Measurements from ENCODE around the gene PACSIN2. TPM values are rescaled to one million over a fixed set of nuclear protein-coding genes. Genes with fewer than 3 reads are reported as not detected.

The PACSIN2 gene
- total and polyA plus RNA-seq, 2 of the 13 experiments (the other 11 are each of a cell fraction or from before 2014, with no cell fraction given): 54.1 to 68.8 TPM

DNA sequence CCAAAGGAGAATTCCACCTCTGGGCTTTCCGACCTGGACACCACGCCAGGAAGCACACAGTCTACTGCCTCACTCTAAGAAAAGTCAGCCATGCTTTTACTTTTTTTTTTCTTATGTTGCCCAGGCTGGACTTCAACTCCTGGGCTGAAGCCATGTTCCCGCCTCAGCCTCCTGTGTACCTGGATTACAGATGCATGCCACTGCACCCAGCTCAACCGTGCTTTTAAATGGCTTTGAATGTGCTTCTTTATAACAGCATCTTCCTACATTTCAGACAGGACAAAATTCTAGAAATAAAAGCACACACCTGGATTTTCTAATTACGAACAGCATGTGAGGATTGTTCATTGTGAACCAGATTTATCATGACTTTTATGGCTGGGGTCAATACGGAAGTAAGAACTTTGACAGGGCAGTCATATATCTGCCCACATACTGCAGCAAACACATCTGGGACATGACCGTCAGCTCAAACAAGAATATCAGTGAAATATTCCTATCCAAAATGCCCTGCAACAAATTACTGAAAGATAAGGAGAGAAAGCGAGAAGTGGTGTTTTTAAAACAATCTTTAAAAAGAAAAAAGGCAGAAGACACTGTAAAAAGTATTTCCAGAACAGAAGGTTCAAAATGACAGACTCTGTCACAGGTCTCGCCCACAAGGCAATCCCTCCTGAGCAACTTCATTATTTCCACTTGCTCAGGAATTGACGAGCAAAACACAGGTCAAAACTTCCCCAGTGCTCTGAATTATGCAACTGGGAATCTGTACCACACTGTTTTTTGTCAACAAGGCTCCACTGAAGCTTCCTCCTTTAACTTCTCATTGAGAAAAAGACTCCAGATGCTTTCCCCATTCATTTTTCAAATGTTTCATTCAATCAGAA is 42.1 kb downstream of the PACSIN2 start:
- no peak overlapping the region for H3K4me2 ChIP-seq (ENCODE audit: low read depth, low read length)
- POLR2A ChIA-PET: interaction anchor here (0.9 to 3.7 kb wide), 2 partner anchors 13 to 22 kb away, joined by 3 to 17 read pairs; no protein-coding TSS in a partner anchor
- peaks cover 2 to 19% of the 10 kb centered on the region in 2 experiments; a peak in 4 of 5 replicates for H3K36me3 ChIP-seq (replicated peaks in 1 of 2; ENCODE audit: control insufficient read depth in 1 of 2, insufficient read depth in 2 of 2, low read length in 2 of 2)
- H3K9ac ChIP-seq (ENCODE audit: insufficient read depth, low read depth, low read length): no peak overlapping the region
- H2AFZ ChIP-seq (ENCODE audit: low read length): no peak overlapping the region
- H3K4me3 ChIP-seq (replicated peaks in 1 of 3; ENCODE audit: insufficient read depth in 1 of 3, low read depth in 2 of 3, low read length in 3 of 3): no peak overlapping the region
- ATAC-seq (no peak), FAIRE-seq (no peak), DNase-seq (ENCODE audit: low spot score) (no peak)
- in situ Hi-C loops (cut with HindIII; ENCODE audit: extremely low pct_ligation_motif_present, low pct_unique_long_range_greater_than_20kb): no loop called here
- WGBS (ENCODE audit: low lambda C conversion rate): 86% methylated on average over 10 of the region's 10 CpGs
- H3K27me3 ChIP-seq (ENCODE audit: control insufficient read depth in 1 of 2, insufficient read depth in 2 of 2, low read length in 2 of 2): no peaks in the 10 kb centered on the region
- H3K4me1 ChIP-seq (ENCODE audit: insufficient read depth, low read length): peaks cover 45% of the 10 kb centered on the region
- BruUV-seq (replicated peaks): no TSS peak
- H4K20me1 ChIP-seq (ENCODE audit: insufficient read depth, low read length): peaks cover 12% of the 10 kb centered on the region; the same call in 1 of the 2 replicates
- peaks cover 86% of the 10 kb centered on the region for H3K79me2 ChIP-seq (ENCODE audit: insufficient read depth, low read length)
- CTCF ChIA-PET (ENCODE audit: low intra/inter-chr PET ratio, low total read pairs): no interaction called here
- intact Hi-C loops (cut with micrococcal nuclease; ENCODE audit: unreplicated experiment): no loop called here
- H3K9me3 ChIP-seq (ENCODE audit: low read length): no peaks in the 10 kb centered on the region
- TF ChIP-seq FOXA1 (IDR thresholded peaks at IDR 0.05) (no peak), FOXA1 (CRISPR knock-in tag; IDR thresholded peaks at IDR 0.05) (peak; percentile 42; the same call in 1 of the 2 replicates), FOXP1 (IDR thresholded peaks at IDR 0.05) (no peak), FOXP1 (CRISPR knock-in tag; IDR thresholded peaks at IDR 0.05) (peak; percentile 40; the same call in 1 of the 2 replicates), SMC3 (IDR thresholded peaks at IDR 0.05; ENCODE audit: low read length) (no peak), EZH2 (conservative IDR thresholded peaks at IDR 0.05; ENCODE audit: low read depth, low read length) (no peak), RXRB (CRISPR knock-in tag; IDR thresholded peaks at IDR 0.05; ENCODE audit: borderline replicate concordance) (0 out of 2 replicates have a peak, but pooled peaks have one; percentile 19), CCAR2 (optimal IDR thresholded peaks at IDR 0.05; ENCODE audit: low read depth, low read length) (no peak), FOXA3 (CRISPR knock-in tag; IDR thresholded peaks at IDR 0.05) (peak; percentile 83), HNF4G (IDR thresholded peaks at IDR 0.05; ENCODE audit: borderline replicate concordance, low read depth, low read length) (no peak), HNF4G (CRISPR knock-in tag; IDR thresholded peaks at IDR 0.05; ENCODE audit: borderline replicate concordance, low read depth) (no peak), ZNF572 (CRISPR knock-in tag; IDR thresholded peaks at IDR 0.05) (no peak), RARA (CRISPR knock-in tag; IDR thresholded peaks at IDR 0.05) (0 out of 2 replicates have a peak, but pooled peaks have one; percentile 22), ELF3 (CRISPR knock-in tag; IDR thresholded peaks at IDR 0.05) (peak; percentile 65; the same call in 1 of the 2 replicates), CEBPG (CRISPR knock-in tag; IDR thresholded peaks at IDR 0.05) (peak; percentile 68), FOXK1 (CRISPR knock-in tag; IDR thresholded peaks at IDR 0.05; ENCODE audit: borderline replicate concordance, low read depth) (peak; percentile 63; the same call in 1 of the 2 replicates), SAP130 (CRISPR knock-in tag; IDR thresholded peaks at IDR 0.05; ENCODE audit: low read depth) (0 out of 2 replicates have a peak, but pooled peaks have one; percentile 29), GATAD2A (CRISPR knock-in tag; IDR thresholded peaks at IDR 0.05) (peak; percentile 38; the same call in 1 of the 2 replicates), GATAD1 (CRISPR knock-in tag; IDR thresholded peaks at IDR 0.05) (no peak)
- TF ChIP-seq, protein P1, sequence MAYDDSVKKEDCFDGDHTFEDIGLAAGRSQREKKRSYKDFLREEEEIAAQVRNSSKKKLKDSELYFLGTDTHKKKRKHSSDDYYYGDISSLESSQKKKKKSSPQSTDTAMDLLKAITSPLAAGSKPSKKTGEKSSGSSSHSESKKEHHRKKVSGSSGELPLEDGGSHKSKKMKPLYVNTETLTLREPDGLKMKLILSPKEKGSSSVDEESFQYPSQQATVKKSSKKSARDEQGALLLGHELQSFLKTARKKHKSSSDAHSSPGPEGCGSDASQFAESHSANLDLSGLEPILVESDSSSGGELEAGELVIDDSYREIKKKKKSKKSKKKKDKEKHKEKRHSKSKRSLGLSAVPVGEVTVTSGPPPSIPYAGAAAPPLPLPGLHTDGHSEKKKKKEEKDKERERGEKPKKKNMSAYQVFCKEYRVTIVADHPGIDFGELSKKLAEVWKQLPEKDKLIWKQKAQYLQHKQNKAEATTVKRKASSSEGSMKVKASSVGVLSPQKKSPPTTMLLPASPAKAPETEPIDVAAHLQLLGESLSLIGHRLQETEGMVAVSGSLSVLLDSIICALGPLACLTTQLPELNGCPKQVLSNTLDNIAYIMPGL (CRISPR knock-in tag; IDR thresholded peaks at IDR 0.05; ENCODE audit: borderline replicate concordance in 1 of 2, low read depth in 1 of 2): no peak
- TF ChIP-seq, protein P2, sequence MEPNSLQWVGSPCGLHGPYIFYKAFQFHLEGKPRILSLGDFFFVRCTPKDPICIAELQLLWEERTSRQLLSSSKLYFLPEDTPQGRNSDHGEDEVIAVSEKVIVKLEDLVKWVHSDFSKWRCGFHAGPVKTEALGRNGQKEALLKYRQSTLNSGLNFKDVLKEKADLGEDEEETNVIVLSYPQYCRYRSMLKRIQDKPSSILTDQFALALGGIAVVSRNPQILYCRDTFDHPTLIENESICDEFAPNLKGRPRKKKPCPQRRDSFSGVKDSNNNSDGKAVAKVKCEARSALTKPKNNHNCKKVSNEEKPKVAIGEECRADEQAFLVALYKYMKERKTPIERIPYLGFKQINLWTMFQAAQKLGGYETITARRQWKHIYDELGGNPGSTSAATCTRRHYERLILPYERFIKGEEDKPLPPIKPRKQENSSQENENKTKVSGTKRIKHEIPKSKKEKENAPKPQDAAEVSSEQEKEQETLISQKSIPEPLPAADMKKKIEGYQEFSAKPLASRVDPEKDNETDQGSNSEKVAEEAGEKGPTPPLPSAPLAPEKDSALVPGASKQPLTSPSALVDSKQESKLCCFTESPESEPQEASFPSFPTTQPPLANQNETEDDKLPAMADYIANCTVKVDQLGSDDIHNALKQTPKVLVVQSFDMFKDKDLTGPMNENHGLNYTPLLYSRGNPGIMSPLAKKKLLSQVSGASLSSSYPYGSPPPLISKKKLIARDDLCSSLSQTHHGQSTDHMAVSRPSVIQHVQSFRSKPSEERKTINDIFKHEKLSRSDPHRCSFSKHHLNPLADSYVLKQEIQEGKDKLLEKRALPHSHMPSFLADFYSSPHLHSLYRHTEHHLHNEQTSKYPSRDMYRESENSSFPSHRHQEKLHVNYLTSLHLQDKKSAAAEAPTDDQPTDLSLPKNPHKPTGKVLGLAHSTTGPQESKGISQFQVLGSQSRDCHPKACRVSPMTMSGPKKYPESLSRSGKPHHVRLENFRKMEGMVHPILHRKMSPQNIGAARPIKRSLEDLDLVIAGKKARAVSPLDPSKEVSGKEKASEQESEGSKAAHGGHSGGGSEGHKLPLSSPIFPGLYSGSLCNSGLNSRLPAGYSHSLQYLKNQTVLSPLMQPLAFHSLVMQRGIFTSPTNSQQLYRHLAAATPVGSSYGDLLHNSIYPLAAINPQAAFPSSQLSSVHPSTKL (CRISPR knock-in tag; IDR thresholded peaks at IDR 0.05): 0 out of 2 replicates have a peak, but pooled peaks have one; percentile 23
- no peak overlapping the region for H3K27ac ChIP-seq (ENCODE audit: extremely low read length, insufficient read depth, low read length)
